Brain microvascular endothelial cell (primary cell): ENCODE data around the gene KEL.

Experiments
- DNase-seq: peaks from one replicate; pipeline ENCODE4 v3.0.0-alpha.2; 2020
- H3K27ac ChIP-seq: fragments of 250-450 bp; sonication (Bioruptor Pico); 2 replicates; pipeline ENCODE4 v1.5.1; 2020; ENCODE audit warnings: mild to moderate bottlenecking, moderate library complexity
- H3K27me3 ChIP-seq: fragments of 250-450 bp; sonication (Bioruptor Pico); replicated peaks from 2 replicates; pipeline ENCODE4 v1.5.1; 2020; ENCODE audit warnings: mild to moderate bottlenecking
- H3K36me3 ChIP-seq: fragments of 250-450 bp; sonication (Bioruptor Pico); replicated peaks from 2 replicates; pipeline ENCODE4 v1.5.1; 2020; ENCODE audit warnings: mild to moderate bottlenecking
- H3K4me3 ChIP-seq: 2 replicates; pipeline ENCODE4 v1.5.1; 2011; ENCODE audit warnings: low read depth, mild to moderate bottlenecking, control low read depth, low read length, moderate library complexity
- CTCF ChIP-seq: IDR thresholded peaks from 2 replicates; pipeline ENCODE4 v1.5.1; 2011; ENCODE audit warnings: low read depth, mild to moderate bottlenecking, moderate library complexity, low read length, control low read depth, inconsistent platforms; ENCODE audit errors: missing control alignments
- in situ Hi-C: cut with HindIII; loops from 2 replicates; pipeline ENCODE4 v1.10.0; 2017; ENCODE audit warnings: low sequenced_read_pairs, low pct_ligation_motif_present

KEL gene

GRCh38 chr7:142940966-142941535 is 21.1 kb downstream of the KEL start:
- Histone ChIP-seq H3K4me3 (no peak overlapping the region), H3K36me3 (no peaks in the 10 kb centered on the region), H3K27ac (no peak overlapping the region), H3K27me3 (no peaks in the 10 kb centered on the region)
- in situ Hi-C loops, result no loop called here
- no peak for DNase-seq
- no peak for TF ChIP-seq CTCF

GRCh38 chr7:142939226-142939910 is 22.8 kb downstream of the KEL start, which contains the start of gene LLCFC1:
LLCFC1 (plus strand) TSS chr7:142939484; CDS start chr7:142939622, 138 bp downstream.
- H3K27me3 ChIP-seq, result no peaks in the 10 kb centered on the region
- TF ChIP-seq CTCF, result no peak
- no peaks in the 10 kb centered on the region for H3K36me3 ChIP-seq
- in situ Hi-C loops, result no loop called here
- no peak within 1 kb of the TSS for H3K4me3 ChIP-seq
- no peak for DNase-seq
- no peak within 1 kb of the TSS for H3K27ac ChIP-seq

GRCh38 chr7:142938611-142939010 is 23.6 kb downstream of the KEL start:
- Histone ChIP-seq H3K27ac (no peak overlapping the region), H3K27me3 (no peaks in the 10 kb centered on the region), H3K4me3 (no peak overlapping the region), H3K36me3 (no peaks in the 10 kb centered on the region)
- DNase-seq, result no peak
- TF ChIP-seq CTCF, result no peak
- in situ Hi-C loops, result no loop called here

GRCh38 chr7:142935941-142936565 is 26.1 kb downstream of the KEL start:
- no peak overlapping the region for H3K27ac ChIP-seq
- in situ Hi-C loops, result no loop called here

GRCh38 chr7:142934056-142934455 is 28.1 kb downstream of the KEL start:
- Histone ChIP-seq H3K27me3 (no peaks in the 10 kb centered on the region), H3K36me3 (no peaks in the 10 kb centered on the region), H3K4me3 (no peak overlapping the region), H3K27ac (no peak overlapping the region)
- in situ Hi-C loops, result no loop called here
- no peak for DNase-seq
- TF ChIP-seq CTCF, result no peak

More at GRCh38 chr7:142935941-142936565, 26.1 kb downstream of the KEL start:
- Histone ChIP-seq H3K36me3 (no peaks in the 10 kb centered on the region), H3K27me3 (no peaks in the 10 kb centered on the region), H3K4me3 (no peak overlapping the region)
- TF ChIP-seq CTCF, result no peak
- DNase-seq, result no peak
